ENCODE measurements around the gene JUN.

- no peak; the same call in 1 of the 2 replicates for TF ChIP-seq REST (IDR thresholded peaks at IDR 0.05; ENCODE audit: low read depth, low read length)
- peak; percentile 63; the same call in 1 of the 2 replicates for TF ChIP-seq FOXM1 (IDR thresholded peaks at IDR 0.05; ENCODE audit: low read depth)
- peak in 1 of 2 experiments; percentile 87; a peak in 1 of 4 replicates for TF ChIP-seq EP300 (IDR thresholded peaks at IDR 0.05; ENCODE audit: borderline replicate concordance in 1 of 2, low read depth in 1 of 2, low read length in 1 of 2)
- peak; percentile 26; the same call in 1 of the 2 replicates for TF ChIP-seq CTCF (IDR thresholded peaks at IDR 0.05)
- no peak for TF ChIP-seq EZH2phosphoT487 (IDR thresholded peaks at IDR 0.05; ENCODE audit: borderline replicate concordance, low read depth)
- TF ChIP-seq MAX (IDR thresholded peaks at IDR 0.05; ENCODE audit: low read depth) = peak; percentile 77
- peak; percentile 96 for TF ChIP-seq NFIC (IDR thresholded peaks at IDR 0.05; ENCODE audit: borderline replicate concordance)
- TF ChIP-seq RFX5 (IDR thresholded peaks at IDR 0.05; ENCODE audit: low read length) = no peak
- no peak for TF ChIP-seq YY1 (IDR thresholded peaks at IDR 0.05; ENCODE audit: low read depth)
- peak; percentile 79 for TF ChIP-seq TCF12 (IDR thresholded peaks at IDR 0.05)
- TF ChIP-seq RAD21 (IDR thresholded peaks at IDR 0.05; ENCODE audit: low read length) = peak; percentile 34
- peak; percentile 73; the same call in 1 of the 2 replicates for TF ChIP-seq TAF1 (IDR thresholded peaks at IDR 0.05; ENCODE audit: borderline replicate concordance, low read depth, low read length)
- TF ChIP-seq FOSL2 (IDR thresholded peaks at IDR 0.05; ENCODE audit: borderline replicate concordance, low read depth) = peak; percentile 56
Observed at GRCh38 chr1:58816072-58816746, 32.4 kb upstream of the JUN start.

Measured in SK-N-SH (cell line).